ENCODE data around the gene MSMP.
A peak's percentile ranks its signal among the peaks of the same experiment; 100 is the strongest.

MSMP gene, protein sequence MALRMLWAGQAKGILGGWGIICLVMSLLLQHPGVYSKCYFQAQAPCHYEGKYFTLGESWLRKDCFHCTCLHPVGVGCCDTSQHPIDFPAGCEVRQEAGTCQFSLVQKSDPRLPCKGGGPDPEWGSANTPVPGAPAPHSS

GRCh38 chr9:35754264-35754663, at the start of gene MSMP:
MSMP (minus strand) TSS chr9:35754276; CDS start chr9:35754129, 147 bp downstream.
- DNase-seq, result no peak

DNA sequence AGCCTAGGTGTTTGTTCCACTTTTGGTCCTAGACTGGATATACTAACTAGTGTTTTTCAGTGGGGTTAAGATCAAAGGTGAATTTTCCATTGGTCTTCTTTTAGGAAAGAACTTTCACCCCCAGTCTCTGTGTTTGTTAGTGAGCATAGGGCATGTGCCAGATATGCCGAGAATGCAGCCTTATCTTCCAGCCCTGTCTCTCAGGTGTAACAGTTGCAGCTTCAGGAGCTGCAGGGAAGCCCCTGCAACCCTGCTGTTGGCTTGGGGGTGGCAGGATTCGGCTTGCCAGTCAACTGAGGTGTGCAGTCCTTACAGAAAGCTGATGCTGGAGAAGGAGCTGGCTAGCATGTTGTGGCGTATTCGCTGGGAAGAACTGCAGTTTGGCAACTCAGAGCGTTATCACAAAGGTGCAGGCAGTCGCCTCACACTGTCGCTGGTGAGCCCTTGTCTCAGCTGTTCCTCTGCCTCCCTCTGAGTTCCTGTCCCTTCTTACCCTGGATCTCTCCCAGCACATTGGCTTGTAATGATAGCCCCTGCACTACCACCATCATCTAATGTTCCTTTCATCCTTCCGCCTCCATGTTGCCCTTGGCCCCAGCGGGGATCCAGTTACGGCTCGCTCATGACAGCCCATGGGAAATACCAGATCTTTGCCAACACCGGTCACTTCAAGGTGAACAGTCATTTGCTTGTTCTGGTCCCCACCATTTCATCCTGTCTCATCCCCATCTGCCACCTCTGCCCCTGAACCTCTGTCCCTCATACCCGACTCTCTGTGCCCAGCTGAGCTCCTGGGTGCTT, 47.5 kb upstream of the MSMP start:
- DNase-seq, result no peak

DNA sequence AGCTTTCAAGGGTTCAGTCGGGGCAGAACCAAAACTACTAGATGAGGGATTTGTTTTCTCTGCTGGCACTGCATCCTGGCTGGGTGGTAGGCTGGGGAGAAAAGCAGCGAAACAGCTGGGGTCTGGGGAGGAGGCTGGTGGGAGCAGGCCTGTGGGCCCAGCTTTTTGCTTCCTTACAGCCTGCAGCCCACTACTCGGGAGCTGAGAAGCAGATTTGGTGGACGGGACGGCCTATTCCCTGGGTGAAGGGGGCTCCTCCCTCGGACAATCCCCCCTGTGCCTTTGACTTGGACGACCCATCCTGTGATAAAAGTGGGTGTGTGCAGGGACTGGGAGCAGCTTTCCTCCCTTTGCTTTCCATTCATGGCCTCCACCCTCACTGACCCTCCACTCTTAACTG, 46.5 kb upstream of the MSMP start:
- DNase-seq, result no peak

- DNase-seq, result no peak
These were observed 44.7 kb upstream of the MSMP start for GRCh38 chr9:35798658-35799374.

DNA sequence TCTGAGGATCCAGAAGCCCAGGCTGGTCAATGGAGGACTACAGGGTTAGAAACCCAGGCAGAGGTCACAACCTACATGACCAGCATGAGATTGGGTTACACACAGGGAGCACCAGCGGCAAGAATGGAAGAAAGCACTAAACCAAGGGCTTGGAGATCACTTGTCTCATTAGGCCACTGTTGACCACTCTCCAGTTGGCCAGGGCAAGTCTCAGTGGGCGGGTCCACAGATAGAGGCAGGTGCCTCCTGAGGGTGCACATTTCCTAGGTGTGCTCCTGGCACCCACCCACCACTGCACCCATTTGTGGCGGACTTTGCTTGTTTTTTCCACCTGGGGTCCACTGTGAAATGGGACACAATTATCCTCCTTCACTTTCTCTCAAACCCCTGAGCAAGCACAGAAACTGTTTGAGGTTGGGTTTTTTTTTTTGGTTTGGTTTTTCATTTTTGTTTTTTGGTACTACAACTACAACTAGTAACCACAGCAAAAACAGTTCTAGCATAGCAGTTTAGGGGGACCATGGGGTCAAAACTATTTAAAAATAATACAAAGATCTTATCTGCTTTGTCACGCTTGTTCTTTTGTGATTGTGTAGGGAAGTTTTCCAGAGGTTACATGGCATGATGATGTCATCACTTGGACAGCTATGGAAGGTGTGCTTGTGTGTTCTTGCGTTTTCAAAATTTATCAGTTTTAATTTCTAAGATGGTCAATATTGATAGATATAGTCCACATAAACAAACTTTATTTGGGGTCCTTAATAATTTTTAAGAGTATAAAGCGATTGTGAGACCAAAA, 43.4 kb upstream of the MSMP start:
- no peak for DNase-seq

DNA sequence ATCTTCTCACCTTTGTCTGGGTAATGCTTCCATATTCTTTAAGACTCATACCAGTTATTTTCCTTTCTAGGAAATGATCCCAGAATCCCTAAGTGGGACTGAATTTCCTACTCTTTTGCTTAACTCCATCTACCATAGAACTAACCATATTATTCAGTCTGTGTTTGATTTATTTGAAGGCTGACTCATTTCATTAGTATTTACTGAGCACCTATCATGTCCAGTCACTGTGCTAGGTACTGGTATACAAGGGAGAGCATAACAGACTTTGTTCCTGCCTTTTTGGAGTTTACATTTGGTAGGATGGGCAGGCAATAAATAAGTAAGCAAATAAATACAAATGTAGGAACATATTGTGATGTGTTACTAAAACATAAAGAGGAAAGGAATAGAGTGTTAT, 41.6 kb upstream of the MSMP start:
- DNase-seq, result no peak

GRCh38 chr9:35793461-35793860, 39.4 kb upstream of the MSMP start:
- no peak for DNase-seq

GRCh38 chr9:35792826-35793225, 38.8 kb upstream of the MSMP start:
- DNase-seq, result no peak

GRCh38 chr9:35792024-35792813, 38.1 kb upstream of the MSMP start:
- no peak for DNase-seq

DNA sequence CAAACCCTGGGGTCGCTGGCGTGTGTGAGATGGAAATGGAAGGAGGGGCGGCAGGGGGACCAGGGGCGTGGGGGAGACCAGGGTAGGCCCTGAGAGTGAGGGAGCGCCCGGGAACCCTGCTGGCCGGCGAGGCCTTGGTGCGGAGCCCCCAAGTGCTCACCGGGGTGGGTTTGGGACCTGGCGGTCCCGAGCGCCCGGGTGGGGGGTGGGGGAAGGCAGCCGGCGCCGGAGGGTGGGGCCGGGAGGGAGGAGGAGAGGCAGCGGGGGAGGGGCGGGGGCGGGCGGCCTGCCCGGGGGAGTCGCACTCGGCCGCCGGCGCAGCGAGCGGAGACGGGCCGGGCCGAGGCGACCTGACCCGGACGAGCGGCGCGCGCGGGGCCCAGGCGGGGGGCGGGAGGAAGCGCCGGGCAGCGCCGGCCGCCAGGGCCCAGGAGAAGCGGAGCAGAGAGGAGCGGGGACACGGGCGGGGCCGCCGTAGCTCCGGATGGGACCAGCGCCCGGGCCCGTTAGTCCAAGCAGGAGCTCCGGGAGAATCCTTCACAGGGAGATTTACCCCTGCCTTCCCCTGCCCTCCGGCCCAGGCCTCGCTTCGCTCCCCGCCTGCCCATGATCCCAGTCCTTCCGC, 37.3 kb upstream of the MSMP start, which contains the start of gene NPR2:
Gene NPR2, plus strand, starts transcription at position 295 of the 625 bp plus-strand sequence. CDS start 818 bp downstream, outside the sequence.
- DNase-seq, result no peak

DNA sequence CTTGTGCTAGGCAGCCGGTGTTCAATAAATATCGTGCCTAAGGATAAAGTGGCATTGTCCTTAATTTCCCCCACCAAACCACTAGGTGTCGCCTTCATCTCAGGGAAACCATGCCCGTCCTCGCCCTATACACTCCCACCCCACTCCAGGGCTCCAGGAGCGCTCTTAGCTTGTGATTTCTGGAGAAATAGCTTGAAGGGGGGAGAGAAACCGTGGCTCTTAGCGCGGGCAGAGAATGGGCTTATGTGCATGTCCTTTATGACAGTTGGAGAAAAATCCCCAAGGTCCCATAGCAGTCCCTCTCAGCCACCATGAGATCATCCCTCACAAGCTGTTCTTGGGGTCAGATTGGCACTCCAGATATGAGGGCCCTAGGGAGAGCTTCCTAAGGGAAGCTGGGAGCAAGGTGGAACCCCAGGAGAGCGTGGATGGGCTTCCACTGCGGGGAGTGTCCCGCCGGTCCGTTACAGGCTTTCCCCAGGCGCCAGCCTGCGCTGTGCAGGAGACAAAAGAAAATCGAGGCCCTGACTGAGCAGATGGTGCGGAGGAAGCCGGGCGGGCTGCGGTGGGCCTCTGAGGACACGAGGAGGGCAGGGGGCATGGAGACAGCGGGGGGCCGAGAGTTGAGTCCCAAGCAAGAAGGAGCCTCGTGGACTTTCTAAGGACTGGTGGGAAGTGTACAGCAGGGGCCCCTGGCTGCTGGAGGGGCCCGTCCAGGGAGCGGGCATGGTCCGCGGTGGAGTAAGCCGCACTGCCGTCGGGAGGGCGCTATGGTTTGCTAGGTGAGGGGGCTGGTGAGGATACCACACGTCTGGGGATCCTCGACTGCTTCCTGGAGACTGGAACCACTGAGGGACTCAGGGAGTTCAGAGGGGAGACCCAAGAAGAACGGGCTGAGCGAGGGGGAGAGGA, 36.6 kb upstream of the MSMP start:
- peak; percentile 25 for DNase-seq

GRCh38 chr9:35790025-35790384, 35.9 kb upstream of the MSMP start:
- DNase-seq, result no peak

DNA sequence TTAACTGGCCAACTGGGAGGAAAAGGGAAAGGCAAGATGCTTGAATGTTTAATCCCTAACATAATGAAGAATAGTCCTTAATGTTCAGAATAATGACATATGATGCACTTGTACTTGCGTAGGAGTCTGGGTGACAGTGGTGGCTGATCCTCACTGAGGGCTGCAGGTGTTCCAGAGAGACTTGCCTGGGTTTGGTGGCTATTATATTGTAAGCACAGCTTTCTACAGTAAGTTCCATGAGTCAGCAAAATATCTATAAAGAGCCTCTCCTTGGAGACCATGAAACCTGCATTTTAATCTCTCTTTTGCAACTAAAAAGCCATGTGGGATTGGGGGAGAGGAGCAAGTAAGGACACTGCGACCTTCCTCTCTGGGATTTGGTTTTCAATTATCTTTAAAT, 35.5 kb upstream of the MSMP start:
- DNase-seq, result no peak

DNA sequence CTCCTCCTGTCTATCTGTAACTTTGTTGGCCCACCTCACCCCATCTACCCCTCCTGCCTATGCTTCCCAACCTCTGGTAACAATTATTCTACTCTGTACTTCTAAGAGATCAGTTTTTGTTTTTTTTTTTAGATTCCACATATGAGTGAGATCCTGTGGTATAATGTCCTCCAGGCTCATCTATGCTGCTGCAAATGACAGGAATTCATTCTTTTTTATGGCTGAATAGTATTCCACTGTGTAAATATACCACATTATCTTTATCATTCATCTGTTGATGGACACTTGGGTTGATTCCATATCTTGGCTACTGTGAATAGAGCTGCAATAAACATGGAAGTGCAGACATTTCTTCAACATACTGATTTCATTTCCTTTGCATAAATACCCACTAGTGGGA, 29.3 kb upstream of the MSMP start:
- DNase-seq, result no peak

DNA sequence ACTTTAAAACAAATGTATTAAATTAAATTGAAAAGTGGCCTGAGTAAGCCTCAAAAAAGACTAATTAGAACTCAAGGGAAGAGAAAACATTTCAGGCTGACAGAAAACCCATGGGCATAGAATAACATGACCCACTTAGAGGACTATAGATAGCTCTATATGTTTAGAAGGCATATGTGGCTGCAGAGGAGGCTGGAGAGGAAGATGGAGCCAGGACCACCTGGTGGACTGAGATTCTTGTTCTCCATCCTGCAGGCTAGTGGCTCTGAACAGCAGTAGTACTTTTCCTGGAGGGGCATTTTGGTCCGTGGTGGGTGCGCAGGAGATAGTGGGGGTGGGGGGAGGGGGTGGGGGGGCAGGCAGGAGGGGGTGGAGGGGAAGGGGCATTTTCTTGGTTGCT, 27.0 kb upstream of the MSMP start:
- DNase-seq, result no peak

DNA sequence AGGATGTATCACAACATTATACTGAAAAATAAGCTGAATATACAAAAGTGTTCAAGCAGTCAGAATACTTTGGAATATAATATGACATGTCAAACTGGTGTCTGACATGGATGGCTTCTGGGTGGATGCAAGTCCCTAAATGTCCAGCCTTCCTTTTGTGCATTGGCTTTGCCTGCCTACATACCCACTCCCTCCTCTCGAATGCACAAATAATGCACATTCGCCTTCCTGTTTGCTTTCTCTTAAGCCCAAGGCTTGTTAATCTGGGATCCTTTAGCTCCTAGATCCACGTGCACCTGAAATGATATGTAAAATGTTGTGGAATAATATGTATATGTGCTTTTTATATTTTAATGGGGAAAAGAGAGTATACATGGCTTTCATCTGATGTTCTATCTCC, 24.4 kb upstream of the MSMP start:
- DNase-seq, result no peak

GRCh38 chr9:35776018-35776417, 21.9 kb upstream of the MSMP start:
- peak; percentile 53 for DNase-seq

GRCh38 chr9:35774907-35775635, 21.0 kb upstream of the MSMP start:
- DNase-seq, result no peak

GRCh38 chr9:35771943-35772342, 17.9 kb upstream of the MSMP start:
- no peak for DNase-seq

DNA sequence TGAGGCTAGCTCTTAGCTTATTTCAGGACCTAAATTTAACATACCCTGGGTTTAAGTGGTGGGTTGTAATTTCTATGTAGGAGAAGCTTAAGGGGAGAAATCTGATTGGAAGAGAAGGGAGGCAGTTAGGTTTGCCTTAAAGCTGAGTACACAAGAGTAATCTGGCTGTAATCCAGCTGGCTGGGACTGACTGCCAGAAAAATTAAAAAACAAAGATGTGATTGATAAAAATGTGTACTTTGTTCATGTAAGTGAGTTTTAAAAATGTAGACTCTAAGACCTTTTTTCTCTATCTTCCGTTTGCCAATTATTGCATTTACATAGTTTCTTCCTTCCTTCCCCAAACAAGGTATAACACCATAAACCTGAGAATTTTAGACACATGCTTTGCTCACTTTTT, 17.5 kb upstream of the MSMP start:
- DNase-seq, result peak; percentile 93

Measured in NCI-H2081 treated with DMSO at 0.1 percent for 48 hours (cell line).